Measurements from ENCODE around the gene COL4A4.

Gene COL4A4

GRCh38 chr2:227029426-227030105 is 134.4 kb downstream of the COL4A4 start:
- no peak overlapping the region for H3K9ac ChIP-seq (ENCODE audit: low read length)
- H3K9me3 ChIP-seq (ENCODE audit: insufficient read depth, low read length): no peaks in the 10 kb centered on the region
- no peaks in the 10 kb centered on the region for H3K27me3 ChIP-seq (ENCODE audit: low read length)
- H3K36me3 ChIP-seq (ENCODE audit: low read length): no peaks in the 10 kb centered on the region
- H3K27ac ChIP-seq (ENCODE audit: low read depth, low read length): no peak overlapping the region
- no peak overlapping the region for H2AFZ ChIP-seq (ENCODE audit: low read depth, low read length, severe bottlenecking)
- no peak overlapping the region for H3K4me2 ChIP-seq (ENCODE audit: low read depth, low read length, poor library complexity, severe bottlenecking)
- no peaks in the 10 kb centered on the region for H4K20me1 ChIP-seq (ENCODE audit: low read depth, low read length)
- no peak for TF ChIP-seq EZH2phosphoT487 (conservative IDR thresholded peaks at IDR 0.05; ENCODE audit: low read length)
- no peak for TF ChIP-seq CTCF (IDR thresholded peaks at IDR 0.05; ENCODE audit: insufficient read depth, low read length, poor library complexity, severe bottlenecking)
- no peaks in the 10 kb centered on the region for H3K79me2 ChIP-seq (ENCODE audit: insufficient read depth, low read length)
- H3K4me3 ChIP-seq (ENCODE audit: insufficient read depth, low read length, poor library complexity, severe bottlenecking): no peak overlapping the region
- no peaks in the 10 kb centered on the region for H3F3A ChIP-seq (ENCODE audit: insufficient read depth)
- no peaks in the 10 kb centered on the region for H3K9me2 ChIP-seq (replicated peaks; ENCODE audit: insufficient read depth, low read length)

- Histone ChIP-seq H3K9ac (ENCODE audit: low read length) (no peak overlapping the region), H3F3A (ENCODE audit: insufficient read depth) (no peaks in the 10 kb centered on the region), H3K36me3 (ENCODE audit: low read length) (no peaks in the 10 kb centered on the region; the same call in 1 of the 2 replicates), H3K9me2 (replicated peaks; ENCODE audit: insufficient read depth, low read length) (no peaks in the 10 kb centered on the region), H3K27ac (ENCODE audit: low read depth, low read length) (no peak overlapping the region), H3K79me2 (ENCODE audit: insufficient read depth, low read length) (no peaks in the 10 kb centered on the region), H3K4me2 (ENCODE audit: low read depth, low read length, poor library complexity, severe bottlenecking) (no peak overlapping the region), H3K9me3 (ENCODE audit: insufficient read depth, low read length) (no peaks in the 10 kb centered on the region), H4K20me1 (ENCODE audit: low read depth, low read length) (no peaks in the 10 kb centered on the region), H3K4me3 (ENCODE audit: insufficient read depth, low read length, poor library complexity, severe bottlenecking) (no peak overlapping the region), H2AFZ (ENCODE audit: low read depth, low read length, severe bottlenecking) (no peak overlapping the region), H3K27me3 (ENCODE audit: low read length) (no peaks in the 10 kb centered on the region)
- TF ChIP-seq EZH2phosphoT487 (conservative IDR thresholded peaks at IDR 0.05; ENCODE audit: low read length) (no peak), CTCF (IDR thresholded peaks at IDR 0.05; ENCODE audit: insufficient read depth, low read length, poor library complexity, severe bottlenecking) (no peak)
Measured at GRCh38 chr2:227025510-227025909, 138.5 kb downstream of the COL4A4 start.

GRCh38 chr2:227022608-227023007 is 141.4 kb downstream of the COL4A4 start:
- no peaks in the 10 kb centered on the region for H3K27me3 ChIP-seq (ENCODE audit: low read length)
- no peaks in the 10 kb centered on the region for H3K9me2 ChIP-seq (replicated peaks; ENCODE audit: insufficient read depth, low read length)
- TF ChIP-seq CTCF (IDR thresholded peaks at IDR 0.05; ENCODE audit: insufficient read depth, low read length, poor library complexity, severe bottlenecking) (no peak), EZH2phosphoT487 (conservative IDR thresholded peaks at IDR 0.05; ENCODE audit: low read length) (no peak)
- H3K4me2 ChIP-seq (ENCODE audit: low read depth, low read length, poor library complexity, severe bottlenecking): no peak overlapping the region
- no peaks in the 10 kb centered on the region for H3K9me3 ChIP-seq (ENCODE audit: insufficient read depth, low read length)
- H3K9ac ChIP-seq (ENCODE audit: low read length): no peak overlapping the region
- no peak overlapping the region for H2AFZ ChIP-seq (ENCODE audit: low read depth, low read length, severe bottlenecking)
- no peaks in the 10 kb centered on the region; the same call in 1 of the 2 replicates for H3K36me3 ChIP-seq (ENCODE audit: low read length)
- no peak overlapping the region for H3K4me3 ChIP-seq (ENCODE audit: insufficient read depth, low read length, poor library complexity, severe bottlenecking)
- H3F3A ChIP-seq (ENCODE audit: insufficient read depth): no peaks in the 10 kb centered on the region
- no peaks in the 10 kb centered on the region for H4K20me1 ChIP-seq (ENCODE audit: low read depth, low read length)
- no peak overlapping the region for H3K27ac ChIP-seq (ENCODE audit: low read depth, low read length)
- no peaks in the 10 kb centered on the region for H3K79me2 ChIP-seq (ENCODE audit: insufficient read depth, low read length)

Data from SU-DHL-6 (cell line).